Measurements from ENCODE around the gene RIIAD1. TPM values are rescaled to one million over a fixed set of nuclear protein-coding genes. Genes with fewer than 3 reads are reported as not detected.
A peak's percentile ranks its signal among the peaks of the same experiment; 100 is the strongest.

Gene RIIAD1
- total RNA-seq, 4 donors from 2014 or later = not detected

GRCh38 chr1:151718011-151718431 is 3.3 kb upstream of the RIIAD1 start:
- intact Hi-C loops (cut with DNase I) = no loop called here
- Histone ChIP-seq H3K4me3 (replicated peaks in 1 of 3) (no peak overlapping the region), H3K9me3 (no peaks in the 10 kb centered on the region), H3K36me3 (no peaks in the 10 kb centered on the region), H3K27ac (no peak overlapping the region), H3K27me3 (peaks cover 9% of the 10 kb centered on the region), H3K4me1 (peaks cover 6 to 29% of the 10 kb centered on the region in 2 donors)
- TF ChIP-seq CTCF (IDR thresholded peaks at IDR 0.05) (no peak), POLR2A (IDR thresholded peaks at IDR 0.05) (no peak)
- DNase-seq = no peak
- WGBS, 2 donors = 19 to 51% methylated on average over 3 to 4 of the region's 4 CpGs

GRCh38 chr1:151718666-151719065 is 2.7 kb upstream of the RIIAD1 start:
- 80 to 88% methylated on average over 4 of the region's 4 CpGs for WGBS, 2 donors
- Histone ChIP-seq H3K9me3 (no peaks in the 10 kb centered on the region), H3K36me3 (no peaks in the 10 kb centered on the region), H3K27me3 (peaks cover 12% of the 10 kb centered on the region), H3K4me1 (peaks cover 6 to 29% of the 10 kb centered on the region in 2 donors), H3K27ac (no peak overlapping the region), H3K4me3 (replicated peaks in 1 of 3) (no peak overlapping the region)
- intact Hi-C loops (cut with DNase I) = no loop called here
- no peak for TF ChIP-seq POLR2A (IDR thresholded peaks at IDR 0.05)
- no peak for TF ChIP-seq CTCF (IDR thresholded peaks at IDR 0.05)
- DNase-seq = no peak

DNA sequence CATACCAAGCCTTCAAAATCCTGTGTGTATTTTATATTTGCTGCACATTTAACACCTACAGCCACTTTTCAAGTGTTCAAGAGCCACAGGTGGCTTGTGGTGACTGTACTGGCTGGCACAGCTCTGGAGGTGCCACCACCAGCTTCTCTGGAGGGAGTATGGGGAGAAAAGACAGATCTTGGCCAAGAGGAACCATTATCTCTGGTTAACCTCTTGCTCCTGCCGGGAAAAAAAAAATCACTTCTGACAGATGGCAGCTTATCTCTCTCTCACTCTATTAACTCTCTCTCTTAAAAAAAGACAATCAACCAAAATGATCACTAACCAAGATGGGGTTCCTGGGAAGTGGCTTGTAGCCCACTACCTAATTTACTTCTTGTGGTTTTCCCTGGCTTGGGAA is 1.2 kb upstream of the RIIAD1 start:
- DNase-seq = no peak
- Histone ChIP-seq H3K4me1 (peaks cover 6 to 29% of the 10 kb centered on the region in 2 donors), H3K9me3 (no peaks in the 10 kb centered on the region), H3K4me3 (replicated peaks in 1 of 3) (no peak overlapping the region), H3K27me3 (peaks cover 12% of the 10 kb centered on the region), H3K27ac (no peak overlapping the region), H3K36me3 (no peaks in the 10 kb centered on the region)
- no peak for TF ChIP-seq CTCF (IDR thresholded peaks at IDR 0.05)
- no peak for TF ChIP-seq POLR2A (IDR thresholded peaks at IDR 0.05)
- intact Hi-C loops (cut with DNase I) = no loop called here
- 32 to 50% methylated on average over 1 of the region's 1 CpG for WGBS, 2 donors

DNA sequence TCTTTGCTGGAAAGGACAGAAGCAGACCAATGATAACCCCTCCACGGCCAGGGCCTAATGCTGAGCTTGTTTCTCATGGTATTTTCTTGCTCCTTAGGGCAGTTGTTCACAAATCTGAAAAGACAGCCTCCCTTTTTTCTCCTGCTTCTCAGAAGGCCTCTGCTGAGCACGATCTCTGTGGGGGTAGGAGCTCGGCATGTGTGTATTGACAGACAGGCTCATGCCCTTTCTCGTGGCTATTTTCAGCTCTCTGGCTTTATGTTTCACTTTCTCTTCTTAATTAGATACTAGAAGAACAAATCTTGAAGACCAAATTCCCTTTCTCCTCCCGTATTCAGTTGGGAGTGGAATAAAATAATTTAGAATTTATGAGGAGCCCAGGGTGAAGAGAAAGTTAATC is 768 bp upstream of the RIIAD1 start:
- Histone ChIP-seq H3K27me3 (peaks cover 12% of the 10 kb centered on the region), H3K27ac (no peak overlapping the region), H3K4me1 (peaks cover 6 to 29% of the 10 kb centered on the region in 2 donors), H3K4me3 (replicated peaks in 1 of 3) (peak overlapping the region in 1 of 3 donors; percentile 25), H3K9me3 (no peaks in the 10 kb centered on the region), H3K36me3 (no peaks in the 10 kb centered on the region)
- no peak for DNase-seq
- intact Hi-C loops (cut with DNase I) = no loop called here
- no peak for TF ChIP-seq CTCF (IDR thresholded peaks at IDR 0.05)
- TF ChIP-seq POLR2A (IDR thresholded peaks at IDR 0.05) = no peak
- 42 to 47% methylated on average over 5 of the region's 5 CpGs for WGBS, 2 donors

DNA sequence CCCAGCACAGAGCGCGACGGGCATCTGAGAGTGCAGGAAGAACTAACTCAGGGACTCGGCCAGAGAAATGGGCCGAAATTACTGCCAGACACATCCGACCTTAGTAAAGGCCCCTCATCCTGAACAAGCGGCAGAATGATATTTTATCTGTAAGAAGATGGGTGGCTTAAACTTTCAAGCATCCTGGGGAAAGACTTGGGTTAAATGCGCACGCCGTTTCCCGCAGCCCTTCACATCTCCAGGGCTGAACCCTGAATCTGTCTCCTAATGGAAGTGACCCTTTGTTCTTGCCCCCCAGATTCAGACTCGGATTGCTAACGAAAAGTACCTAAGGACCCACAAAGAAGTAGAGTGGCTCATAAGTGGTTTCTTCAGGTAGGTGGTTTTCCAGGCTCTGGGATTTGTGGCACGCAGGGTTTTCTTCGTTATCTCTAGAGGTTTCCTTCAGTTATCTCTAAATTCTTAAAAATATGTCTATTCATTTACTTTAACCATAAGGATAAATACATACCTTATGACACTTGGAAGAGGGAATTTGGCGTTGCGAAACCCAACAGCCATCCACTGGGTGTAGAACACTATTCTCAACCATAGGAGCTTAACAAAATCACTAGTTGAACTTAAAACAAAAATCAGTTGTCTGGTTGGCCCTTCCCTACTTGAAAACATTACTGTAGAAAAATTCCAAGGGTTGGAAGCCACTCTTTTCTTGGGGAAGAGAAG is 627 bp downstream of the RIIAD1 start:
- no peak for DNase-seq
- WGBS, 2 donors = 24 to 32% methylated on average over 14 to 17 of the region's 17 CpGs
- TF ChIP-seq POLR2A (IDR thresholded peaks at IDR 0.05) (no peak), CTCF (IDR thresholded peaks at IDR 0.05) (no peak)
- peaks cover 6 to 24% of the 10 kb centered on the region in 2 donors for H3K4me1 ChIP-seq
- no peaks in the 10 kb centered on the region for H3K36me3 ChIP-seq
- H3K27ac ChIP-seq = no peak overlapping the region
- H3K9me3 ChIP-seq = no peaks in the 10 kb centered on the region
- peaks cover 4% of the 10 kb centered on the region for H3K27me3 ChIP-seq
- H3K4me3 ChIP-seq (replicated peaks in 1 of 3) = peak overlapping the region in 1 of 3 donors; percentile 25
- intact Hi-C loops (cut with DNase I) = no loop called here

All from thyroid gland (tissue), 4 donors.